ENCODE measurements around the gene SSC4D.

GRCh38 chr7:76353744-76354143 is 55.8 kb downstream of the SSC4D start:
- TF ChIP-seq, protein P1, sequence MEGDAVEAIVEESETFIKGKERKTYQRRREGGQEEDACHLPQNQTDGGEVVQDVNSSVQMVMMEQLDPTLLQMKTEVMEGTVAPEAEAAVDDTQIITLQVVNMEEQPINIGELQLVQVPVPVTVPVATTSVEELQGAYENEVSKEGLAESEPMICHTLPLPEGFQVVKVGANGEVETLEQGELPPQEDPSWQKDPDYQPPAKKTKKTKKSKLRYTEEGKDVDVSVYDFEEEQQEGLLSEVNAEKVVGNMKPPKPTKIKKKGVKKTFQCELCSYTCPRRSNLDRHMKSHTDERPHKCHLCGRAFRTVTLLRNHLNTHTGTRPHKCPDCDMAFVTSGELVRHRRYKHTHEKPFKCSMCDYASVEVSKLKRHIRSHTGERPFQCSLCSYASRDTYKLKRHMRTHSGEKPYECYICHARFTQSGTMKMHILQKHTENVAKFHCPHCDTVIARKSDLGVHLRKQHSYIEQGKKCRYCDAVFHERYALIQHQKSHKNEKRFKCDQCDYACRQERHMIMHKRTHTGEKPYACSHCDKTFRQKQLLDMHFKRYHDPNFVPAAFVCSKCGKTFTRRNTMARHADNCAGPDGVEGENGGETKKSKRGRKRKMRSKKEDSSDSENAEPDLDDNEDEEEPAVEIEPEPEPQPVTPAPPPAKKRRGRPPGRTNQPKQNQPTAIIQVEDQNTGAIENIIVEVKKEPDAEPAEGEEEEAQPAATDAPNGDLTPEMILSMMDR (IDR thresholded peaks at IDR 0.05; ENCODE audit: low read depth, low read length, poor library complexity, severe bottlenecking): no peak
- no peak for TF ChIP-seq EZH2phosphoT487 (IDR thresholded peaks at IDR 0.05; ENCODE audit: borderline replicate concordance, low read length)

Measured in DOHH2 (cell line).